ENCODE data around the gene GAL. TPM values are rescaled to one million over a fixed set of nuclear protein-coding genes. Genes with fewer than 3 reads are reported as not detected.

Gene GAL
- total RNA-seq, 2 donors from 2014 or later, result 3.2 to 3.5 TPM

DNA sequence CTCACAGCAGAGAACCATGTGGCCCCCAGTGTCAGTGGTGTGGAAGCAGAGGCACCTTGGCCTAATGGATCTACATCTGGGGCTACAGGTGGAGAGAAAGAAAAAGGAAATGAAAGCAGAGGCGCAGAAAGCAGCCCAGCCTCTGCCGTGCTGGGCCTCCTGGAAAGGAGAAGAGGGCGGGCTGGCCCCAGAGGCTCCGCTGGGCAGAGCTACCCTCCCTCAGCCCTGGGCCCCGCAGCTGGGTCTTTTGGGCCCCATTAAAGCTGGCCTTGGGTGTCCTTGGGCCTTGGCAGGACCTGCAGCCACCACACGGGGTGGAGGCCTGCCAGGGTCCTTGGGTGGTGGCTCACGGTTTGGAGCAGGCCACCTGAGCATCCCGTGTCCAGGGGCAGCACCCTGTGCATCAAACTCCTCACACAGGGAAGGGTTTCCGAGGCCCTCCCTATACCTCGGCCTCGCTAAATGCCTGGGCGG lies 31.6 kb upstream of the GAL start:
- H3K9ac ChIP-seq (ENCODE audit: low read depth in 2 of 2, low read length in 2 of 2), result no peak overlapping the region
- H3K27ac ChIP-seq, result no peak overlapping the region
- H3K9me3 ChIP-seq, result no peaks in the 10 kb centered on the region
- DNase-seq, result no peak
- TF ChIP-seq CTCF (IDR thresholded peaks at IDR 0.05), result no peak
- H3K27me3 ChIP-seq, result no peaks in the 10 kb centered on the region
- H3K4me1 ChIP-seq, result no peaks in the 10 kb centered on the region
- H3K4me3 ChIP-seq, result no peak overlapping the region
- intact Hi-C loops (cut with DNase I), result no loop called here
- H3K36me3 ChIP-seq, result no peaks in the 10 kb centered on the region

- DNase-seq, result no peak
- intact Hi-C loops (cut with DNase I), result no loop called here
- H3K4me1 ChIP-seq, result no peaks in the 10 kb centered on the region
- no peak for TF ChIP-seq CTCF (IDR thresholded peaks at IDR 0.05)
- no peaks in the 10 kb centered on the region for H3K36me3 ChIP-seq
- H3K4me3 ChIP-seq, result no peak overlapping the region
- no peaks in the 10 kb centered on the region for H3K9me3 ChIP-seq
- no peaks in the 10 kb centered on the region for H3K27me3 ChIP-seq
- H3K9ac ChIP-seq (ENCODE audit: low read depth in 2 of 2, low read length in 2 of 2), result no peak overlapping the region
- H3K27ac ChIP-seq, result no peak overlapping the region
Measured at GRCh38 chr11:68653486-68654430, 30.6 kb upstream of the GAL start.

DNA sequence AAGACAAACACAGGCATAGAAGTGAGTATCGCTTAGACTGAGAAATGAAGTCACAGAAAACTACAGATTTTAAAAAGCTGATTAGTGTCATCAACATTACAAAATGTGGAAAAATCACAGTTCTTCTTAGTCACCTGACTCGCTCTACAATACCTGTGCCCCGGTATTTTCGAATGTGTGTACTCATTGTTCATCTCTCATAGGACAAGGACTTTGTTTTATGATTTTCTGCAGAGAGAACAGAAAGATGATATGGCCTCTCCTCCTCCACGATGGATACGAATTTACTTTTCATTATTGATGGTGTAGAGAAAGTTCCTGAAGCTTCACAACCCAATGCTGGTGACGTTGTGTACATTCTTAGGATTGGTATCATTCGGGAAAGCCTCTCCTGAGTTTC lies 29.4 kb upstream of the GAL start:
- Histone ChIP-seq H3K27ac (no peak overlapping the region), H3K9me3 (no peaks in the 10 kb centered on the region), H3K4me3 (no peak overlapping the region), H3K36me3 (no peaks in the 10 kb centered on the region), H3K27me3 (no peaks in the 10 kb centered on the region), H3K9ac (ENCODE audit: low read depth in 2 of 2, low read length in 2 of 2) (no peak overlapping the region), H3K4me1 (no peaks in the 10 kb centered on the region)
- DNase-seq, result no peak
- no peak for TF ChIP-seq CTCF (IDR thresholded peaks at IDR 0.05)
- intact Hi-C loops (cut with DNase I), result no loop called here

DNA sequence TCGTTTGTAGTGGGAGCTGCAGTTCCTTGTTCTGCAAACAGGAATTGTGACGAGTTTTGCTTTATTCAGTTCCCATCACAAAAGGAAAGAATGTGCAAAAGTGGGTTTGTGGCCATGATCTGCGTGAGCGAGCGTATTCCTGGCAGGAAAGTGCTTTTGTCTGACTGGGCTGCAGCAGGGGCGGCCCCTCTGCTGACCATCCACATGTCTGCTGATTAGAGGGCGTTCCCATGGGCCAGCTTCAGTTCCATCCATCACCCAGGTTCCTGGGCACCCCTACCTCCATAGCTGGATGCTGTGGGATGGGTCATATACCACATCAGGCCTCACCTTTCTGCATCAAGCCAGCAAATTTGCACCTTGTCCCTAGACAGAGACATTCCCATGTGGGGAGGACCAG lies 28.9 kb upstream of the GAL start:
- Histone ChIP-seq H3K4me3 (no peak overlapping the region), H3K27ac (no peak overlapping the region), H3K9me3 (no peaks in the 10 kb centered on the region), H3K9ac (ENCODE audit: low read depth in 2 of 2, low read length in 2 of 2) (no peak overlapping the region), H3K36me3 (no peaks in the 10 kb centered on the region), H3K4me1 (no peaks in the 10 kb centered on the region), H3K27me3 (no peaks in the 10 kb centered on the region)
- intact Hi-C loops (cut with DNase I), result no loop called here
- no peak for DNase-seq
- TF ChIP-seq CTCF (IDR thresholded peaks at IDR 0.05), result no peak

- Histone ChIP-seq H3K9me3 (no peaks in the 10 kb centered on the region), H3K4me3 (no peak overlapping the region), H3K36me3 (no peaks in the 10 kb centered on the region), H3K27ac (no peak overlapping the region), H3K9ac (ENCODE audit: low read depth in 2 of 2, low read length in 2 of 2) (no peak overlapping the region), H3K4me1 (no peaks in the 10 kb centered on the region), H3K27me3 (no peaks in the 10 kb centered on the region)
- no peak for TF ChIP-seq CTCF (IDR thresholded peaks at IDR 0.05)
- no peak for DNase-seq
- intact Hi-C loops (cut with DNase I), result no loop called here
Measured at GRCh38 chr11:68655806-68656205, 28.5 kb upstream of the GAL start.
